Uterus (tissue), 2 donors: ENCODE measurements around the gene TTC9B.

Experiments used
- CTCF ChIP-seq, 4 experiments: fragments of 200-600 bp in 2 of 4; fragments of 450-650 bp in 2 of 4; sonication (generic) in 2 of 4; IDR thresholded peaks; one replicate each; pipeline ENCODE4 v1.5.1; 2016 to 2019; ENCODE audit warnings: antibody characterized with exemption in 4 of 4, mild to moderate bottlenecking in 2 of 4, moderate library complexity in 1 of 4
- POLR2A ChIP-seq, 2 donors: fragments of 450-650 bp; IDR thresholded peaks; one replicate each; pipeline ENCODE4 v1.6.1; 2016; ENCODE audit warnings: antibody characterized with exemption in 2 of 2, mild to moderate bottlenecking in 1 of 2, moderate library complexity in 1 of 2

DNA sequence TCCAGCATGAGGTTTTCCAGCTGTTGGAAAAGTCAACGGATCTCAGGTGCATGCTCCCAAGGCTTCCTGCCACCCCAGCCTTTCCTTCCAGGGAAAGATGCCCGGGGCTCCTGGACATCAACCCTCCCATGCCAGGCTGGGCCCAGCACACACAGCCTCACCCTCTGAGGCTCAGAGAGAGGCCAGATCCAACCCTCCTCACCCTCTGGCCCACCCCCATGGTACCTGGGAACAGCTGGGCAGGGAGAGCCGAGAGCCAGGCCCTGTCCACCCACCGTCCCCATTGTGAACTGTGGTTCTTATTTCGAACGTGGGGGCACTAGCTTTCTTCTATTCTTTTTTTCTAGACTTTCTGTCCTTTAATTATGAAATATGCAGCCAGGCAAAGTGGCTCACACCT lies 18.2 kb upstream of the TTC9B start:
- no peak for TF ChIP-seq CTCF (IDR thresholded peaks at IDR 0.05)
- TF ChIP-seq POLR2A (IDR thresholded peaks at IDR 0.05): no peak
